GM12878 (cell line): ENCODE data around the gene ENTPD6. TPM values are rescaled to one million over a fixed set of nuclear protein-coding genes. Genes with fewer than 3 reads are reported as not detected.

Experiments used
- BACH1 ChIP-seq: fragments of 450-650 bp; IDR thresholded peaks from 2 replicates; pipeline ENCODE4 v1.6.1; 2017; ENCODE audit warnings: mild to moderate bottlenecking, borderline replicate concordance
- BHLHE40 ChIP-seq, 2 experiments: fragments of 450-650 bp in 1 of 2; IDR thresholded peaks; 2 replicates each; pipeline ENCODE4 v1.6.1; 2011 to 2017; ENCODE audit warnings: low read depth in 2 of 2, borderline replicate concordance in 1 of 2, improper control_type of control experiment in 1 of 2, low read length in 1 of 2, mild to moderate bottlenecking in 1 of 2
- CBX5 ChIP-seq: sonication (generic); IDR thresholded peaks from 2 replicates; pipeline ENCODE4 v1.6.1; 2016; ENCODE audit warnings: low read depth, moderate library complexity, mild to moderate bottlenecking, inconsistent platforms
- GATAD2B ChIP-seq: fragments of 450-650 bp; conservative IDR thresholded peaks from 2 replicates; pipeline ENCODE4 v1.6.1; 2017; ENCODE audit warnings: low read depth, mild to moderate bottlenecking, moderate library complexity
- POLR2A ChIP-seq: IDR thresholded peaks from 2 replicates; pipeline ENCODE4 v1.6.1; 2011; ENCODE audit warnings: low read depth, mild to moderate bottlenecking, low read length
- SP1 ChIP-seq: IDR thresholded peaks from one replicate; pipeline ENCODE4 v1.6.1; 2011; ENCODE audit warnings: low read depth, low read length
- YY1 ChIP-seq: IDR thresholded peaks from 2 replicates; pipeline ENCODE4 v1.6.1; 2011; ENCODE audit warnings: low read depth, mild to moderate bottlenecking, low read length
- polyA plus RNA-seq, 11 experiments: library from polyadenylated mRNA; depleted of rRNA in 4 of 11; unstranded in 6 of 11; stranded (reverse) in 5 of 11; fragments of >200 nt; fragmentation: Nextera tagmentation in 4 of 11; fragmentation: Illumina TruSeq in 1 of 11; extraction: Ambion mirVana in 4 of 11; extraction: Trizol in 1 of 11; gene quantifications; 1 replicate in 1 of 11; 2 replicates in 10 of 11; pipeline versions ENCODE4 v1.2.1 to v1.2.3, GENCODE V29; 2011 to 2016; ENCODE audit warnings: inconsistent platforms in 2 of 11, missing spikeins in 2 of 11, low read depth in 1 of 11
- total RNA-seq, 4 experiments: library from RNA; depleted of rRNA in 3 of 4; stranded (reverse); fragments of >200 nt in 3 of 4; fragmentation: Illumina TruSeq in 1 of 4; extraction: Trizol in 1 of 4; gene quantifications; 2 replicates each; pipeline versions ENCODE4 v1.2.1 to v1.2.3, GENCODE V29; 2013 to 2021
- TF ChIP-seq, protein P1 (sequence below): fragments of 450-650 bp; conservative IDR thresholded peaks from 2 replicates; pipeline ENCODE4 v1.6.1; 2017; ENCODE audit warnings: mild to moderate bottlenecking, moderate library complexity
- TF ChIP-seq, protein P2 (sequence below): IDR thresholded peaks from 2 replicates; pipeline ENCODE4 v1.6.1; 2012; ENCODE audit warnings: improper control_type of control experiment, low read depth, low read length; ENCODE audit not compliant: insufficient replicate concordance
- TF ChIP-seq, protein P3 (sequence below): IDR thresholded peaks from 2 replicates; pipeline ENCODE4 v1.6.1; 2012; ENCODE audit warnings: low read depth, low read length, improper control_type of control experiment

Gene ENTPD6
- total and polyA plus RNA-seq, 10 of the 15 experiments (the other 5 are each of a cell fraction or from before 2014, with no cell fraction given) = 0.53 to 45.4 (median 31.1) TPM

DNA sequence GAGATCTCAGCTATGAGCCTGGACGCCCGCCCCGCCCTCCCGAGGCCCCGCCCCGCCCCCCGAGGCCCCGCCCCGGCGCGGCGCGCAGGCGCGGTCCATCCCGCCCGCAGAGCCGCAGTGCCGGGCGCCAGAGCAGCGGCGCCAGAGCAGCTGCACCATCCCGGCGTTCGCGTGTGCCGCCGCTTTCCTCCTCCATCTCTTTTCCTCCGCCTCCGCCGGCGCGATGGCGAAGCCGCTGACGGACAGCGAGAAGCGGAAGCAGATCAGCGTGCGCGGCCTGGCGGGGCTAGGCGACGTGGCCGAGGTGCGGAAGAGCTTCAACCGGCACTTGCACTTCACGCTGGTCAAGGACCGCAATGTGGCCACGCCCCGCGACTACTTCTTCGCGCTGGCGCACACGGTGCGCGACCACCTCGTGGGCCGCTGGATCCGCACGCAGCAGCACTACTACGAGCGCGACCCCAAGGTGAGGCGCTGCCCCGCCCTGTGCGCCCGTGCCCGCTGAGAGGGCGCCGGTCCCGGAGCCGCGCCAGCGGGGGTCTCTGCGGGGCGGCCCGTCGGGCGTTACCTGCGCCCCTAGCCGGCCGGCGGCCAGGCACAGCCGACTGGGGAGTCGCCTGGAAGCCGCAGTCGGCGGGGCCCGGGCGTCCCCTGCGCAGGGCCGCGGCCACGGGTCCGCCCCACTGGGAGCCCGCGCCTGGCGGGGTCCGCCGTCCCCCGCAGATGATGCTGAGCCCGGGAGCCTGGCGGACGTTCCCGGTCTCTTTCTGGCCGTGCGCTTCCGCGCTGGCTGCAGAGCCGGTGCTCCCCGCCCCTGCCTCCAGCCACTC, 52.7 kb downstream of the ENTPD6 start, which contains the start of gene PYGB (continued):
- TF ChIP-seq BHLHE40 (IDR thresholded peaks at IDR 0.05; ENCODE audit: borderline replicate concordance in 1 of 2, low read depth in 2 of 2, low read length in 1 of 2) (peak in 1 of 2 experiments; percentile 75; a peak in 2 of 4 replicates), GATAD2B (peak; percentile 89; the same call in 1 of the 2 replicates), BACH1 (peak; percentile 68), YY1 (peak; percentile 54; the same call in 1 of the 2 replicates), CBX5 (no peak), POLR2A (peak; percentile 93), SP1 (peak; percentile 9)
- TF ChIP-seq, protein P1, sequence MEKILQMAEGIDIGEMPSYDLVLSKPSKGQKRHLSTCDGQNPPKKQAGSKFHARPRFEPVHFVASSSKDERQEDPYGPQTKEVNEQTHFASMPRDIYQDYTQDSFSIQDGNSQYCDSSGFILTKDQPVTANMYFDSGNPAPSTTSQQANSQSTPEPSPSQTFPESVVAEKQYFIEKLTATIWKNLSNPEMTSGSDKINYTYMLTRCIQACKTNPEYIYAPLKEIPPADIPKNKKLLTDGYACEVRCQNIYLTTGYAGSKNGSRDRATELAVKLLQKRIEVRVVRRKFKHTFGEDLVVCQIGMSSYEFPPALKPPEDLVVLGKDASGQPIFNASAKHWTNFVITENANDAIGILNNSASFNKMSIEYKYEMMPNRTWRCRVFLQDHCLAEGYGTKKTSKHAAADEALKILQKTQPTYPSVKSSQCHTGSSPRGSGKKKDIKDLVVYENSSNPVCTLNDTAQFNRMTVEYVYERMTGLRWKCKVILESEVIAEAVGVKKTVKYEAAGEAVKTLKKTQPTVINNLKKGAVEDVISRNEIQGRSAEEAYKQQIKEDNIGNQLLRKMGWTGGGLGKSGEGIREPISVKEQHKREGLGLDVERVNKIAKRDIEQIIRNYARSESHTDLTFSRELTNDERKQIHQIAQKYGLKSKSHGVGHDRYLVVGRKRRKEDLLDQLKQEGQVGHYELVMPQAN = peak; percentile 81; the same call in 1 of the 2 replicates
- TF ChIP-seq, protein P2, sequence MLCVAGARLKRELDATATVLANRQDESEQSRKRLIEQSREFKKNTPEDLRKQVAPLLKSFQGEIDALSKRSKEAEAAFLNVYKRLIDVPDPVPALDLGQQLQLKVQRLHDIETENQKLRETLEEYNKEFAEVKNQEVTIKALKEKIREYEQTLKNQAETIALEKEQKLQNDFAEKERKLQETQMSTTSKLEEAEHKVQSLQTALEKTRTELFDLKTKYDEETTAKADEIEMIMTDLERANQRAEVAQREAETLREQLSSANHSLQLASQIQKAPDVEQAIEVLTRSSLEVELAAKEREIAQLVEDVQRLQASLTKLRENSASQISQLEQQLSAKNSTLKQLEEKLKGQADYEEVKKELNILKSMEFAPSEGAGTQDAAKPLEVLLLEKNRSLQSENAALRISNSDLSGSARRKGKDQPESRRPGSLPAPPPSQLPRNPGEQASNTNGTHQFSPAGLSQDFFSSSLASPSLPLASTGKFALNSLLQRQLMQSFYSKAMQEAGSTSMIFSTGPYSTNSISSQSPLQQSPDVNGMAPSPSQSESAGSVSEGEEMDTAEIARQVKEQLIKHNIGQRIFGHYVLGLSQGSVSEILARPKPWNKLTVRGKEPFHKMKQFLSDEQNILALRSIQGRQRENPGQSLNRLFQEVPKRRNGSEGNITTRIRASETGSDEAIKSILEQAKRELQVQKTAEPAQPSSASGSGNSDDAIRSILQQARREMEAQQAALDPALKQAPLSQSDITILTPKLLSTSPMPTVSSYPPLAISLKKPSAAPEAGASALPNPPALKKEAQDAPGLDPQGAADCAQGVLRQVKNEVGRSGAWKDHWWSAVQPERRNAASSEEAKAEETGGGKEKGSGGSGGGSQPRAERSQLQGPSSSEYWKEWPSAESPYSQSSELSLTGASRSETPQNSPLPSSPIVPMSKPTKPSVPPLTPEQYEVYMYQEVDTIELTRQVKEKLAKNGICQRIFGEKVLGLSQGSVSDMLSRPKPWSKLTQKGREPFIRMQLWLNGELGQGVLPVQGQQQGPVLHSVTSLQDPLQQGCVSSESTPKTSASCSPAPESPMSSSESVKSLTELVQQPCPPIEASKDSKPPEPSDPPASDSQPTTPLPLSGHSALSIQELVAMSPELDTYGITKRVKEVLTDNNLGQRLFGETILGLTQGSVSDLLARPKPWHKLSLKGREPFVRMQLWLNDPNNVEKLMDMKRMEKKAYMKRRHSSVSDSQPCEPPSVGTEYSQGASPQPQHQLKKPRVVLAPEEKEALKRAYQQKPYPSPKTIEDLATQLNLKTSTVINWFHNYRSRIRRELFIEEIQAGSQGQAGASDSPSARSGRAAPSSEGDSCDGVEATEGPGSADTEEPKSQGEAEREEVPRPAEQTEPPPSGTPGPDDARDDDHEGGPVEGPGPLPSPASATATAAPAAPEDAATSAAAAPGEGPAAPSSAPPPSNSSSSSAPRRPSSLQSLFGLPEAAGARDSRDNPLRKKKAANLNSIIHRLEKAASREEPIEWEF = no peak
- TF ChIP-seq, protein P3, sequence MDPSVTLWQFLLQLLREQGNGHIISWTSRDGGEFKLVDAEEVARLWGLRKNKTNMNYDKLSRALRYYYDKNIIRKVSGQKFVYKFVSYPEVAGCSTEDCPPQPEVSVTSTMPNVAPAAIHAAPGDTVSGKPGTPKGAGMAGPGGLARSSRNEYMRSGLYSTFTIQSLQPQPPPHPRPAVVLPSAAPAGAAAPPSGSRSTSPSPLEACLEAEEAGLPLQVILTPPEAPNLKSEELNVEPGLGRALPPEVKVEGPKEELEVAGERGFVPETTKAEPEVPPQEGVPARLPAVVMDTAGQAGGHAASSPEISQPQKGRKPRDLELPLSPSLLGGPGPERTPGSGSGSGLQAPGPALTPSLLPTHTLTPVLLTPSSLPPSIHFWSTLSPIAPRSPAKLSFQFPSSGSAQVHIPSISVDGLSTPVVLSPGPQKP = 0 out of 2 replicates have a peak, but pooled peaks have one; percentile 45
- TF ChIP-seq, all 136 proteins: peak for 38
